Liver (tissue), 9 donors: Measurements from ENCODE around the gene CNTN1. TPM values are rescaled to one million over a fixed set of nuclear protein-coding genes. Genes with fewer than 3 reads are reported as not detected.

ENCODE experiments used
- DNase-seq: peaks from one replicate; pipeline ENCODE4 v3.0.0-alpha.2; 2017; ENCODE audit warnings: low spot score
- H3K27ac ChIP-seq, 2 donors: one replicate each; pipeline ENCODE4 v1.7.0; 2013; ENCODE audit warnings: inconsistent platforms in 2 of 2, low read length in 2 of 2, control low read depth in 1 of 2, low read depth in 1 of 2, mild to moderate bottlenecking in 1 of 2
- H3K27me3 ChIP-seq, 4 donors: one replicate each; pipeline versions ENCODE4 v1.6.1 to v1.7.0; 2013; ENCODE audit warnings: low read length in 3 of 4, inconsistent platforms in 1 of 4, mild to moderate bottlenecking in 1 of 4, moderate library complexity in 1 of 4; ENCODE audit not compliant: control insufficient read depth in 4 of 4, insufficient read depth in 4 of 4
- H3K36me3 ChIP-seq, 4 donors: one replicate each; pipeline versions ENCODE4 v1.6.1 to v1.7.0; 2013; ENCODE audit warnings: low read length in 3 of 4, mild to moderate bottlenecking in 3 of 4, low read depth in 1 of 4, moderate library complexity in 1 of 4; ENCODE audit not compliant: control insufficient read depth in 4 of 4, insufficient read depth in 3 of 4
- H3K4me1 ChIP-seq, 4 donors: one replicate each; pipeline versions ENCODE4 v1.6.1 to v1.7.0; 2013; ENCODE audit warnings: low read length in 3 of 4, mild to moderate bottlenecking in 3 of 4, moderate library complexity in 1 of 4; ENCODE audit not compliant: control insufficient read depth in 4 of 4, insufficient read depth in 4 of 4
- H3K4me3 ChIP-seq, 3 donors: one replicate each; pipeline versions ENCODE4 v1.6.1 to v1.7.0; 2013; ENCODE audit warnings: low read length in 3 of 3, control low read depth in 1 of 3, low read depth in 1 of 3, mild to moderate bottlenecking in 1 of 3
- H3K9ac ChIP-seq, 2 donors: one replicate each; pipeline ENCODE4 v1.7.0; 2013; ENCODE audit warnings: low read length in 2 of 2, mild to moderate bottlenecking in 2 of 2, moderate library complexity in 2 of 2, control low read depth in 1 of 2, low read depth in 1 of 2
- H3K9me3 ChIP-seq, 4 donors: one replicate each; pipeline versions ENCODE4 v1.6.1 to v1.7.0; 2013; ENCODE audit warnings: low read length in 3 of 4; ENCODE audit not compliant: control insufficient read depth in 4 of 4
- EGR1 ChIP-seq, 2 donors: IDR thresholded peaks; 2 replicates each; pipeline ENCODE4 v1.6.1; 2016 to 2018; ENCODE audit warnings: antibody characterized with exemption in 2 of 2, low read depth in 2 of 2
- FOXA1 ChIP-seq: IDR thresholded peaks from 2 replicates; pipeline ENCODE4 v1.6.1; 2016; ENCODE audit warnings: antibody characterized with exemption
- FOXA2 ChIP-seq: IDR thresholded peaks from 2 replicates; pipeline ENCODE4 v1.6.1; 2016; ENCODE audit warnings: antibody characterized with exemption
- GABPA ChIP-seq, 2 donors: IDR thresholded peaks in 1 of 2; conservative IDR thresholded peaks in 1 of 2; 2 replicates each; pipeline ENCODE4 v1.6.1; 2016; ENCODE audit warnings: antibody characterized with exemption in 2 of 2, mild to moderate bottlenecking in 1 of 2, moderate library complexity in 1 of 2
- HNF4A ChIP-seq, 2 donors: conservative IDR thresholded peaks; 2 replicates each; pipeline ENCODE4 v1.6.1; 2016; ENCODE audit warnings: antibody characterized with exemption in 2 of 2, mild to moderate bottlenecking in 2 of 2
- HNF4G ChIP-seq: IDR thresholded peaks from 2 replicates; pipeline ENCODE4 v1.6.1; 2016; ENCODE audit warnings: antibody characterized with exemption
- JUND ChIP-seq, 2 donors: IDR thresholded peaks; 2 replicates each; pipeline ENCODE4 v1.6.1; 2016; ENCODE audit warnings: antibody characterized with exemption in 2 of 2
- NR2F2 ChIP-seq: IDR thresholded peaks from 2 replicates; pipeline ENCODE4 v1.6.1; 2016; ENCODE audit warnings: antibody characterized with exemption
- RAD21 ChIP-seq, 2 donors: IDR thresholded peaks; 2 replicates each; pipeline ENCODE4 v1.6.1; 2016; ENCODE audit warnings: antibody characterized with exemption in 2 of 2, mild to moderate bottlenecking in 2 of 2
- RXRA ChIP-seq, 2 donors: IDR thresholded peaks; 2 replicates each; pipeline ENCODE4 v1.6.1; 2017 to 2018; ENCODE audit warnings: antibody characterized with exemption in 2 of 2, mild to moderate bottlenecking in 1 of 2
- SP1 ChIP-seq: IDR thresholded peaks from 2 replicates; pipeline ENCODE4 v1.6.1; 2018; ENCODE audit warnings: antibody characterized with exemption, mild to moderate bottlenecking
- TAF1 ChIP-seq: conservative IDR thresholded peaks from 2 replicates; pipeline ENCODE4 v1.6.1; 2016; ENCODE audit warnings: antibody characterized with exemption, mild to moderate bottlenecking
- YY1 ChIP-seq: IDR thresholded peaks from 2 replicates; pipeline ENCODE4 v1.6.1; 2016; ENCODE audit warnings: antibody characterized with exemption, mild to moderate bottlenecking
- WGBS: extraction: QIAGEN DNeasy Blood & Tissue Kit; methylation state at CpG from one replicate; pipeline ENCODE4 v1.1.7; 2013; 5-methylcytosine and 5-hydroxymethylcytosine counted together
- polyA plus RNA-seq, 2 donors: library from polyadenylated mRNA; stranded (reverse) in 1 of 2; unstranded in 1 of 2; fragments of 200-250 nt in 1 of 2; fragments of >200 nt in 1 of 2; fragmentation: Nextera tagmentation in 1 of 2; extraction: Ambion mirVana in 1 of 2; gene quantifications; one replicate each; pipeline versions ENCODE4 v1.2.1 to v1.2.3, GENCODE V29; 2013 to 2015
- total RNA-seq, 2 donors: library from RNA; depleted of rRNA; stranded (reverse); fragments of >200 nt; gene quantifications; one replicate each; pipeline ENCODE4 v1.2.3, GENCODE V29; 2014
- TF ChIP-seq, protein P1 (sequence below): IDR thresholded peaks from 2 replicates; pipeline ENCODE4 v1.6.1; 2016; ENCODE audit warnings: antibody characterized with exemption
- TF ChIP-seq, protein P2 (sequence below): IDR thresholded peaks from 2 replicates; pipeline ENCODE4 v1.6.1; 2016; ENCODE audit warnings: antibody characterized with exemption
- TF ChIP-seq, protein P3 (sequence below): IDR thresholded peaks from 2 replicates; pipeline ENCODE4 v1.6.1; 2016; ENCODE audit warnings: antibody characterized with exemption
- TF ChIP-seq, protein P4 (sequence below): IDR thresholded peaks from 2 replicates; pipeline ENCODE4 v1.6.1; 2016; ENCODE audit warnings: antibody characterized with exemption, mild to moderate bottlenecking
- donor health status: healthy.
- donor health status: healthy.
- donor health status: healthy.
- donor health status: healthy.
- donor health status: healthy.

Gene CNTN1
- total and polyA plus RNA-seq, 4 donors: 0.03 to 1.2 (median 0.43) TPM

DNA sequence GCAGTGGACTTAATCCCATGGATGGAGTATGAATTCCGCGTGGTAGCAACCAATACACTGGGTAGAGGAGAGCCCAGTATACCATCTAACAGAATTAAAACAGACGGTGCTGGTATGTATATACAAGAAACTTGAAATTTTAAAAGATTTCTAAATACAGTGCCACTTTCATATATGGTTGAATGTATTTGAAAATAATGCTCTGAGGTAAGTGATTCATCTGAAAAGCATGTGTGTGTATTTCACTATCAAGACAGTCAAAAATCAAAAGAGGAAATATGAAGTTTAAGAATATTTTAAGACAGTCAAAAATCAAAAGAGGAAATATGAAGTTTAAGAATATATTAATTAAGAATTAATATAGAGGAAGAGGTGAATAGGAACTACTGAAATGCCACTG, 300.9 kb downstream of the CNTN1 start (continued):
- no peak for TF ChIP-seq GABPA (IDR thresholded peaks at IDR 0.05 in 1 of 2, conservative IDR thresholded peaks at IDR 0.05 in 1 of 2)

DNA sequence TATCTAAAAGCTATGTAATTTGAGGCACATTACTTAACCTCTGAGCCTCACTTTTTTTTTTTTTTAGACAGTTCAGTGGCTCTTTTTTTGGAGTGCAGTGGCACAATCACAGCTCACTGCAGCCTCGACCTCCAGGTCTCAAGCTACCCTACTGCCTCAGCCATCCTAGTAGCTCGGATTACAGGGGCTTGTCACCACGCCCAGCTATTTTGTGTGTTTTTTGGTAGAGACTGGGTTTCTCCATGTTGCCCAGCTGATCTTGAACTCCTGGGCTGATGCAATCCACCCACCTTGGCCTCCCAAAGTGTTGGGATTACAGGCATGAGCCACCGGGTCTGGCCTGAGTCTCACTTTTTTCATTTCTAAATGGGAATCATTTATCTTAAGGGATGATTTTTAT, 303.9 kb downstream of the CNTN1 start:
- Histone ChIP-seq H3K27ac (no peak overlapping the region), H3K9me3 (no peaks in the 10 kb centered on the region), H3K9ac (no peak overlapping the region), H3K4me1 (no peaks in the 10 kb centered on the region), H3K4me3 (no peak overlapping the region), H3K36me3 (no peaks in the 10 kb centered on the region), H3K27me3 (no peaks in the 10 kb centered on the region)
- TF ChIP-seq HNF4A (conservative IDR thresholded peaks at IDR 0.05): no peak
- no peak for TF ChIP-seq JUND (IDR thresholded peaks at IDR 0.05)
- TF ChIP-seq RAD21 (IDR thresholded peaks at IDR 0.05): no peak
- TF ChIP-seq YY1: no peak
- no peak for TF ChIP-seq GABPA (IDR thresholded peaks at IDR 0.05 in 1 of 2, conservative IDR thresholded peaks at IDR 0.05 in 1 of 2)
- no peak for TF ChIP-seq HNF4G
- TF ChIP-seq, protein P1, sequence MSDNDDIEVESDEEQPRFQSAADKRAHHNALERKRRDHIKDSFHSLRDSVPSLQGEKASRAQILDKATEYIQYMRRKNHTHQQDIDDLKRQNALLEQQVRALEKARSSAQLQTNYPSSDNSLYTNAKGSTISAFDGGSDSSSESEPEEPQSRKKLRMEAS: no peak
- TF ChIP-seq, protein P2, sequence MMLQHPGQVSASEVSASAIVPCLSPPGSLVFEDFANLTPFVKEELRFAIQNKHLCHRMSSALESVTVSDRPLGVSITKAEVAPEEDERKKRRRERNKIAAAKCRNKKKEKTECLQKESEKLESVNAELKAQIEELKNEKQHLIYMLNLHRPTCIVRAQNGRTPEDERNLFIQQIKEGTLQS: no peak
- TF ChIP-seq, protein P3, sequence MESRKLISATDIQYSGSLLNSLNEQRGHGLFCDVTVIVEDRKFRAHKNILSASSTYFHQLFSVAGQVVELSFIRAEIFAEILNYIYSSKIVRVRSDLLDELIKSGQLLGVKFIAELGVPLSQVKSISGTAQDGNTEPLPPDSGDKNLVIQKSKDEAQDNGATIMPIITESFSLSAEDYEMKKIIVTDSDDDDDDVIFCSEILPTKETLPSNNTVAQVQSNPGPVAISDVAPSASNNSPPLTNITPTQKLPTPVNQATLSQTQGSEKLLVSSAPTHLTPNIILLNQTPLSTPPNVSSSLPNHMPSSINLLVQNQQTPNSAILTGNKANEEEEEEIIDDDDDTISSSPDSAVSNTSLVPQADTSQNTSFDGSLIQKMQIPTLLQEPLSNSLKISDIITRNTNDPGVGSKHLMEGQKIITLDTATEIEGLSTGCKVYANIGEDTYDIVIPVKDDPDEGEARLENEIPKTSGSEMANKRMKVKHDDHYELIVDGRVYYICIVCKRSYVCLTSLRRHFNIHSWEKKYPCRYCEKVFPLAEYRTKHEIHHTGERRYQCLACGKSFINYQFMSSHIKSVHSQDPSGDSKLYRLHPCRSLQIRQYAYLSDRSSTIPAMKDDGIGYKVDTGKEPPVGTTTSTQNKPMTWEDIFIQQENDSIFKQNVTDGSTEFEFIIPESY: no peak
- TF ChIP-seq SP1: no peak
- no peak for TF ChIP-seq FOXA2
- no peak for TF ChIP-seq NR2F2
- TF ChIP-seq FOXA1: no peak
- TF ChIP-seq, protein P4, sequence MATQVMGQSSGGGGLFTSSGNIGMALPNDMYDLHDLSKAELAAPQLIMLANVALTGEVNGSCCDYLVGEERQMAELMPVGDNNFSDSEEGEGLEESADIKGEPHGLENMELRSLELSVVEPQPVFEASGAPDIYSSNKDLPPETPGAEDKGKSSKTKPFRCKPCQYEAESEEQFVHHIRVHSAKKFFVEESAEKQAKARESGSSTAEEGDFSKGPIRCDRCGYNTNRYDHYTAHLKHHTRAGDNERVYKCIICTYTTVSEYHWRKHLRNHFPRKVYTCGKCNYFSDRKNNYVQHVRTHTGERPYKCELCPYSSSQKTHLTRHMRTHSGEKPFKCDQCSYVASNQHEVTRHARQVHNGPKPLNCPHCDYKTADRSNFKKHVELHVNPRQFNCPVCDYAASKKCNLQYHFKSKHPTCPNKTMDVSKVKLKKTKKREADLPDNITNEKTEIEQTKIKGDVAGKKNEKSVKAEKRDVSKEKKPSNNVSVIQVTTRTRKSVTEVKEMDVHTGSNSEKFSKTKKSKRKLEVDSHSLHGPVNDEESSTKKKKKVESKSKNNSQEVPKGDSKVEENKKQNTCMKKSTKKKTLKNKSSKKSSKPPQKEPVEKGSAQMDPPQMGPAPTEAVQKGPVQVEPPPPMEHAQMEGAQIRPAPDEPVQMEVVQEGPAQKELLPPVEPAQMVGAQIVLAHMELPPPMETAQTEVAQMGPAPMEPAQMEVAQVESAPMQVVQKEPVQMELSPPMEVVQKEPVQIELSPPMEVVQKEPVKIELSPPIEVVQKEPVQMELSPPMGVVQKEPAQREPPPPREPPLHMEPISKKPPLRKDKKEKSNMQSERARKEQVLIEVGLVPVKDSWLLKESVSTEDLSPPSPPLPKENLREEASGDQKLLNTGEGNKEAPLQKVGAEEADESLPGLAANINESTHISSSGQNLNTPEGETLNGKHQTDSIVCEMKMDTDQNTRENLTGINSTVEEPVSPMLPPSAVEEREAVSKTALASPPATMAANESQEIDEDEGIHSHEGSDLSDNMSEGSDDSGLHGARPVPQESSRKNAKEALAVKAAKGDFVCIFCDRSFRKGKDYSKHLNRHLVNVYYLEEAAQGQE: no peak
- no peak for TF ChIP-seq EGR1 (IDR thresholded peaks at IDR 0.05; ENCODE audit: low read depth in 2 of 2)
- no peak for DNase-seq
- 76% methylated on average over 4 of the region's 4 CpGs for WGBS

DNA sequence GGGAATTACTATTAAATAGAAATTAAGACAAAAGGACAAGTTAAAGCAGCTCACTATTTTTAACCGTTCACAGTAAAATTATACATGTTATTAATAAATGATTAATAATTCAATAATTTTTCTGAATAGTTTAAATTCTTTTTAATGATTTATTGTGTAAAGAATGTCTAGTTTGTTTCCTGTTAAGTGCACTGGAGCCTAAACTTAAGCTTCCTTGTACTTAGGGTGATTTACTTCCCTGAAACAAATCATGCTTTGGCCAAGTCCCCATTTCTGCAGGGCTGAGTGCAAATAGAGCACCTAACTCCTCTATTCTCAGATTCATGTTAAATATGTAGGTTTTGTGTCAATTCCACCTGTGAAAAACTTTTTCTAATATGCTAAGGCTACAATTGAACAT, 307.0 kb downstream of the CNTN1 start:
- H3K27me3 ChIP-seq: no peaks in the 10 kb centered on the region
- no peaks in the 10 kb centered on the region for H3K36me3 ChIP-seq
- no peaks in the 10 kb centered on the region for H3K4me1 ChIP-seq
- peaks cover 0 to 4% (median 1%) of the 10 kb centered on the region in 4 donors for H3K9me3 ChIP-seq
- TF ChIP-seq GABPA (IDR thresholded peaks at IDR 0.05 in 1 of 2, conservative IDR thresholded peaks at IDR 0.05 in 1 of 2) (no peak), EGR1 (IDR thresholded peaks at IDR 0.05; ENCODE audit: low read depth in 2 of 2) (no peak), YY1 (no peak), RXRA (IDR thresholded peaks at IDR 0.05) (no peak), HNF4G (no peak), NR2F2 (no peak), TAF1 (no peak)
- DNase-seq: no peak
- no peak overlapping the region for H3K4me3 ChIP-seq
- 66% methylated on average over 1 of the region's 1 CpG for WGBS
- H3K27ac ChIP-seq: no peak overlapping the region
- no peak overlapping the region for H3K9ac ChIP-seq
